GM18499 (cell line): ENCODE results near the gene POLDIP3.
"Not testable (repeated sequence)": the region's sequence is repeated elsewhere in the genome, so short reads cannot be mapped to it uniquely, and the experiment has no call there.

Experiments
- ATAC-seq: cut with Tn5 transposase; IDR thresholded peaks from one replicate; pipeline ENCODE4 v1.9.1; 2021; ENCODE audit warnings: moderate number of reproducible peaks; ENCODE audit not compliant: insufficient read depth, unreplicated experiment

The POLDIP3 gene

GRCh38 chr22:42595434-42595833 is 19.2 kb downstream of the POLDIP3 start:
- no peak for ATAC-seq

- ATAC-seq, result no peak
These were observed 22.7 kb downstream of the POLDIP3 start for GRCh38 chr22:42591987-42592386.

- no peak for ATAC-seq
These were observed 27.0 kb downstream of the POLDIP3 start for GRCh38 chr22:42587588-42588175.

- no peak for ATAC-seq
These were observed 28.3 kb downstream of the POLDIP3 start for GRCh38 chr22:42586381-42586780.

GRCh38 chr22:42585096-42585495 is 29.6 kb downstream of the POLDIP3 start:
- ATAC-seq, result no peak

GRCh38 chr22:42584364-42584940 is 30.2 kb downstream of the POLDIP3 start:
- no peak for ATAC-seq

- no peak for ATAC-seq
These were observed 31.7 kb downstream of the POLDIP3 start for GRCh38 chr22:42582987-42583386.

- ATAC-seq, result no peak
These were observed 32.6 kb downstream of the POLDIP3 start for GRCh38 chr22:42581762-42582716.

GRCh38 chr22:42581194-42581761 is 33.4 kb downstream of the POLDIP3 start:
- ATAC-seq, result not testable (repeated sequence)

- ATAC-seq, result not testable (repeated sequence)
These were observed 34.6 kb downstream of the POLDIP3 start for GRCh38 chr22:42580040-42580439.

GRCh38 chr22:42577623-42578240 is 37.0 kb downstream of the POLDIP3 start:
- ATAC-seq, result no peak

- not testable (repeated sequence) for ATAC-seq
These were observed 37.5 kb downstream of the POLDIP3 start for GRCh38 chr22:42577141-42577540.

GRCh38 chr22:42575996-42576574 is 38.6 kb downstream of the POLDIP3 start:
- not testable (repeated sequence) for ATAC-seq

GRCh38 chr22:42574468-42574867 is 40.2 kb downstream of the POLDIP3 start:
- ATAC-seq, result not testable (repeated sequence)

GRCh38 chr22:42574046-42574445 is 40.6 kb downstream of the POLDIP3 start:
- ATAC-seq, result not testable (repeated sequence)

GRCh38 chr22:42571068-42571467 is 43.6 kb downstream of the POLDIP3 start:
- ATAC-seq, result not testable (repeated sequence)

- ATAC-seq, result not testable (repeated sequence)
These were observed 44.1 kb downstream of the POLDIP3 start for GRCh38 chr22:42570580-42570979.

GRCh38 chr22:42567950-42568349 is 46.7 kb downstream of the POLDIP3 start:
- ATAC-seq, result not testable (repeated sequence)

- no peak for ATAC-seq
These were observed 48.7 kb downstream of the POLDIP3 start for GRCh38 chr22:42565956-42566355.

- no peak for ATAC-seq
These were observed 50.0 kb downstream of the POLDIP3 start for GRCh38 chr22:42564699-42565098.
